Spinal cord (tissue), 10 donors: ENCODE data around the gene GABPB2. TPM values are rescaled to one million over a fixed set of nuclear protein-coding genes. Genes with fewer than 3 reads are reported as not detected.

Experiments
- DNase-seq, 6 donors: peaks; one replicate each; pipeline versions ENCODE4 v3.0.0 to v3.0.0-alpha.2; 2013 to 2015; ENCODE audit warnings: low spot score in 6 of 6, low read depth in 4 of 6
- H3K27ac ChIP-seq: one replicate; pipeline ENCODE4 v1.5.1; 2013; ENCODE audit warnings: low read depth, low read length, control low read depth
- H3K27me3 ChIP-seq: one replicate; pipeline ENCODE4 v1.6.1; 2013; ENCODE audit warnings: low read length; ENCODE audit not compliant: control insufficient read depth, insufficient read depth
- H3K36me3 ChIP-seq: one replicate; pipeline ENCODE4 v1.6.1; 2013; ENCODE audit warnings: low read length; ENCODE audit not compliant: control insufficient read depth, insufficient read depth
- H3K4me1 ChIP-seq: one replicate; pipeline ENCODE4 v1.6.1; 2013; ENCODE audit warnings: low read length; ENCODE audit not compliant: control insufficient read depth, insufficient read depth
- H3K4me3 ChIP-seq: one replicate; pipeline ENCODE4 v1.5.1; 2013; ENCODE audit warnings: low read depth, low read length, control low read depth
- H3K9me3 ChIP-seq: one replicate; pipeline ENCODE4 v1.6.1; 2013; ENCODE audit warnings: low read length; ENCODE audit not compliant: control insufficient read depth, insufficient read depth
- WGBS: methylation state at CpG from one replicate; pipeline ENCODE4 v1.1.5; 2013; ENCODE audit warnings: missing lambda C conversion rate; ENCODE audit not compliant: insufficient coverage; 5-methylcytosine and 5-hydroxymethylcytosine counted together
- polyA plus RNA-seq, 2 donors: library from polyadenylated mRNA; unstranded; fragments of 120-200 nt; gene quantifications; one replicate each; pipeline ENCODE4 v1.2.1, GENCODE V29; 2013; ENCODE audit not compliant: insufficient read length in 2 of 2
- total RNA-seq, 2 donors: library from RNA; depleted of rRNA in 1 of 2; stranded (reverse); fragments of 120-200 nt in 1 of 2; fragments of >200 nt in 1 of 2; gene quantifications; one replicate each; pipeline versions ENCODE4 v1.2.3 to v1.2.4, GENCODE V29; 2013 to 2014
- donor health status: healthy.

GABPB2 gene
- total and polyA plus RNA-seq, 4 donors, result 6.2 to 18.1 (median 13.6) TPM

DNA sequence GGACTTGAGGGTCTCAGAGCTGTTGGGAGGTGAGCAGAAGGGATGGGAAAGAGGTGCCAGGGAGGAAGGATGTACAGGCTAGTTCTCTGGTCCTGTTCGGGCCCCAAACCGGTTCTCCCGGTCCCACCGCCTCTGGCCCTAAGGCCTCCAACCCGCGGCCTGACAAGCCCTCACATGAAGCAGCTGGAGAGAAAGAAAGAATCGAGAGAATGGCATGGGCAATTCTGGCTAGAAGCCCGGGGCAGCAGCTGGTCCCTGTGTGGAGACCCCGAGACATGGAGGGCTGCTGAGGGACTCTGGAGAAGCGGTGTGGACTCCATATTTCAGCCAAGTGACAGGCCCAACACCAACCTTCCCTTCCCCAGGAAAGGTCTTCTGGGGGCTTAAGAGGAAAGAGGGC, 11.9 kb upstream of the GABPB2 start:
- Histone ChIP-seq H3K9me3 (no peaks in the 10 kb centered on the region), H3K4me1 (peaks cover 38% of the 10 kb centered on the region), H3K27me3 (no peaks in the 10 kb centered on the region), H3K4me3 (peak overlapping the region; percentile 94), H3K36me3 (peaks cover 40% of the 10 kb centered on the region), H3K27ac (peak overlapping the region; percentile 98)
- peak in 3 of 6 donors; percentile 39 to 77 (median 75) for DNase-seq
- 0% methylated on average over 8 of the region's 10 CpGs for WGBS

DNA sequence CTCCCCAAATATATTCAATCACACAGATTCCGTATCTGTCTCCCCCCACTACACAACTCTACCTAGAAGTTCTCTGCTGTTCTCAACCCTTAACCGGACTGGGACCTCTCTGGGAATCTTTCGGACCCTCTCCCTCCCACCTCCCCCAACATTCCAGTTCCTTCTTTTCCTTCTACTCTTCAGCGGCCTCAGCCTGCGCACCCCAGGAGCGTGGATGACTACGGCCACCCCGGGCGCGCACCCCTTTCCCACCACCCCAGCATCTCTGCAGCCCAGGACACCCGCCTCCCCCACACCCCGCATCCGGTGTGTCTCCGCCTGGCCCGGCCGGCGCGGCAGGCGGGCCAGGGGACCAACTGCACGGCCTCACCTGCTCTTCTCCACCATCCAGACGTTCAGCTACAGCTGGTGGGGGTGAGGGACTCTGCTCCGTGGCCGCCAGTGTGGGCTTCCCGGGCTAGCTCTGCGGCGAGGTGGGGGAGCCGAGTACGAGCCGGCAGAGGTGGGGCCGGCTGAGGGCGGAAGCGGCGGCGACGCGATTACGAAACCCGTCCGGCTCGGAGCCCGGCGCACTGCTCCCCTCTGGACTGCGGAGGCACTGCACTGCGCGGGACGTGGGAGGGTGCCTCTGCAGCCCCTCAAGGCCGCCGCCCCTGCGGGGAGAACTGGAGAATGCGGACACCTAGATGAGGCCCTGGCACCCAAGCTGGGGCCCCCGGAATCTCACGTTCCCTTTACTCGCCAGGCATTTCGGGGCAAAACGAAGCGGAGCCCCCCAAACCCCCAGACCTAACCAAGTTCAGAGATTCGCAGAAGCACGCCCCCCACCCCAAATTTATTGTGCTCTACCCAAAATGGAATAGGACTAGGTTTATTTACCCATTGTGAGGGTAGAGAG, 11.2 kb upstream of the GABPB2 start, which contains the start of gene CDC42SE1:
CDC42SE1 (minus strand) TSS at position 514 of the 898 bp plus-strand sequence. CDS start 3,892 bp downstream, outside the sequence.
- DNase-seq, result peak in 4 of 6 donors; percentile 77 to 96 (median 88)
- peak within 1 kb of the TSS; percentile 94 for H3K4me3 ChIP-seq
- H3K4me1 ChIP-seq, result peaks cover 41% of the 10 kb centered on the region
- H3K9me3 ChIP-seq, result no peaks in the 10 kb centered on the region
- 0% methylated on average over 53 of the region's 58 CpGs for WGBS
- peak within 1 kb of the TSS; percentile 98 for H3K27ac ChIP-seq
- H3K27me3 ChIP-seq, result no peaks in the 10 kb centered on the region
- H3K36me3 ChIP-seq, result peaks cover 33% of the 10 kb centered on the region

DNA sequence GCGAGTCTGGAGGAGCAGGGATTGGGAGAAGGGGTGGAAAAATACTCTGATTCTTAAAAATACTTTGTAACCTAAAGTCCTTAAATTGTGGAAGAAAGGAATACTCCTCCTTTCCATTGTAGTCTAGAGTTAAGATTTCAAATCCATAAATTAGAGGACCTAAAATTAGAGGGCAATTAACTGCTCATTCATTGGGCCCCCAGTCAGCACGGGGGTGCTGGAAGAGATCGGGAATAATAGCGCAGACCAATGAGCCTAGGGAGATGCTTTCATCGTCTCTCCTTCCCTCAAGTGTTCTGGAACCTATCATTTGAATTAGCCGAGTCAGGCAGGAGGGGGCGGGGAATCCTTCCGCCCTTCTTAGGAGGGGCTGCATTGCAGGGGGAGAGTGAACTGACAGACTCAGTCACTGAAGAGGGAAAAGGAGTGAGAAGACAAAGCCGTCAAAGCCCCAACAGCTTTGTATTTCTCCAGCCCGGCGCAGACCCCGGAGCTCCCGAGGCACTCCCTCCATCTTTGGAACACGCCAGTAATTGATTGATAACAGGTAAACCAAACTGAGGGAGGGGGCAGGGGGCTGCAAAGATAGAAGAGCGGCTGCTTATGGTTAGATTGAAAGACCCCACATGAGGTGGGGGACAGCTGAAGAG, 10.4 kb upstream of the GABPB2 start, which contains the start of gene MLLT11:
MLLT11 (plus strand) TSS at position 391 of the 650 bp plus-strand sequence. CDS start 6,828 bp downstream, outside the sequence.
- Histone ChIP-seq H3K27me3 (no peaks in the 10 kb centered on the region), H3K9me3 (no peaks in the 10 kb centered on the region), H3K36me3 (peaks cover 25% of the 10 kb centered on the region), H3K4me1 (peaks cover 41% of the 10 kb centered on the region), H3K4me3 (peak within 1 kb of the TSS; percentile 94), H3K27ac (peak within 1 kb of the TSS; percentile 98)
- 0% methylated on average over 9 of the region's 15 CpGs for WGBS
- peak in 5 of 6 donors; percentile 85 to 99 (median 87) for DNase-seq

DNA sequence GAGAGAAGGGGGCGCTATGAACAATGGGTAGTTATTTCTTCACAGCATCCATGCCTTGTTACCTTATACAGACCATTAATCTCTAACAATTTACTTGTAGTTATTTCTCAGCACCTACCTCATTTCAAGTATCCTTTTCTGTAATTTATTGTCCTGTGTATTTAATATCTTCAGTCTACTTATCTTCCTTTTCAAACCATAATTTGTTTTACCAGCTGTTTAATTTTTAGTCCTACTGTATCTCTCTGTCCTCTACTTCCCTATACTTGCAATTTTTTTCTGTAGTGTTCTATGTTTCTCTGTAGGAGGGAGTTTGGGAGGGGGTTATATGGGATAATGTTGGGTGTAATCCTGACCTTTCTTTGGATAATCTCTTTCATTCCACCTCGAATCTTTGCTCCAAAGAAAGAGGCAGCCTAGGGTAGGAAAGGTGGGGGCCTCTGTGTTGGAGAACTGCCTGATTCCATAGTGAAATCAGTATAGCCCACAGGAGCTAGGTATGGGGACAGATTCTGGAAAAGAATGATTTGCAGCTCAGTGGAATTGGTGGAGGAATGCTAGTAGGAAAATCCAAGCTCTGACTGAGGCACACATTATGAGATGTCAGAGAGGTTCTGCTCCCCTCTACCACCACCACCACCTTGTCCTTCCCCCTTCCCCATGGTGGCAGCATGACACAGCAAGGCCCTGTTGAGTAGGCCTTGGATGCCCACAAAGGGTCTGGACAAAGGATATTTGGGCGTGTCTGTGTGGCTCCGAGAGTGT, 9.7 kb upstream of the GABPB2 start:
- peaks cover 41% of the 10 kb centered on the region for H3K4me1 ChIP-seq
- H3K27ac ChIP-seq, result peak overlapping the region; percentile 98
- H3K4me3 ChIP-seq, result peak overlapping the region; percentile 94
- no peaks in the 10 kb centered on the region for H3K27me3 ChIP-seq
- WGBS, result no CpG with 5 or more reads among the region's 4 CpGs
- H3K36me3 ChIP-seq, result peaks cover 20% of the 10 kb centered on the region
- H3K9me3 ChIP-seq, result no peaks in the 10 kb centered on the region
- peak in 2 of 6 donors; percentile 66 to 85 for DNase-seq

DNA sequence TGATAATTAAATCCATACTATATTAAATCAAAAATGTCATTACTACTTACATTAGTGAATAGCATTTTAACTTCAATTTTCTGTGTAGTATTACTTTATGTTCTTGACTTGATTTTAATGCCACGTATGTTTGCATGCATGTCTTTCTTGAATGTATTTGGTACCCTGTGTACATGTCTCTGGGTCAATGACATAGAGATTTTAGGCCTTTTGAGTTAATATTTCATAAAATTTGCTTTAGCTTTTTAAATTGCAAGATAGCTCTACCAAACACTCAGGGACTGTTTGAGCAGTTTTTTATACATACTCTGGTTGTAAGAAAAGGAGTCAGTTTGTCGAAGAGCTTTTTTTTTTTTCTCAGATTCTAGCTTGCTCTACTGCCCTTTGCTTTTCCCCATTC, 8.9 kb upstream of the GABPB2 start:
- Histone ChIP-seq H3K27ac (peak overlapping the region; percentile 98), H3K27me3 (no peaks in the 10 kb centered on the region), H3K4me3 (peak overlapping the region; percentile 94), H3K4me1 (peaks cover 41% of the 10 kb centered on the region), H3K36me3 (peaks cover 20% of the 10 kb centered on the region), H3K9me3 (no peaks in the 10 kb centered on the region)
- no CpG with 5 or more reads among the region's 2 CpGs for WGBS
- DNase-seq, result peak in 1 of 6 donors; percentile 40

DNA sequence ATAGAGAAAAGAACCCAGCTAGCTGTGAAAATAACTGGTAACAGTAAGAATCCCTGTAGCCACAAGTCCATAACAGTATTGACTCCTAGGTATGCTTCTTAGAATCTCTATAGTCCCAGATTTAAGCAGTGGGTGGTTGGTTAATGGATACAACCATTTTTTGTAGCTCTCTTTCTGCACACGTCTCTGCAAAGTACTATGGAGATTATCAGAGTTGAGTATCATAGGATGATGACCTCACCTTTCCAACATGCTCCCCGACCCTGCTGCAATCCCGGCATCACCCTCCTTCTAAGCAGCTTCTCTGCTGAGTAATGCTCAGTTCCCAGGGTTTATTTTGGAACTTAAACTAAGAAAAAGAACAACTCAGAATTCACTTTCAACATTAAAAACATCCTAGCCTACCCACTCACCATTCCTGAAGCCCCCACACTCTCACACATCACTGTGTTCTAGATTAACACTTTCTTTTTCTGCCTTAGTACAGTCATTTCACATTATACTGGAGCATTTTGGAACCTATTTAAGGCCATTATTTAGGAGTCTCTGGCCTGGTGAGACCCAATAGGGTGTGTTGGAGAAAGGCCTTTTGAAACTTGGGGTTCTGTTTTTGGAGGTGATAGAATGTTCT, 7.7 kb upstream of the GABPB2 start:
- Histone ChIP-seq H3K9me3 (no peaks in the 10 kb centered on the region), H3K36me3 (peaks cover 15% of the 10 kb centered on the region), H3K4me3 (no peak overlapping the region), H3K4me1 (peaks cover 31% of the 10 kb centered on the region), H3K27me3 (no peaks in the 10 kb centered on the region), H3K27ac (no peak overlapping the region)
- 80% methylated on average over 2 of the region's 3 CpGs for WGBS
- no peak for DNase-seq

DNA sequence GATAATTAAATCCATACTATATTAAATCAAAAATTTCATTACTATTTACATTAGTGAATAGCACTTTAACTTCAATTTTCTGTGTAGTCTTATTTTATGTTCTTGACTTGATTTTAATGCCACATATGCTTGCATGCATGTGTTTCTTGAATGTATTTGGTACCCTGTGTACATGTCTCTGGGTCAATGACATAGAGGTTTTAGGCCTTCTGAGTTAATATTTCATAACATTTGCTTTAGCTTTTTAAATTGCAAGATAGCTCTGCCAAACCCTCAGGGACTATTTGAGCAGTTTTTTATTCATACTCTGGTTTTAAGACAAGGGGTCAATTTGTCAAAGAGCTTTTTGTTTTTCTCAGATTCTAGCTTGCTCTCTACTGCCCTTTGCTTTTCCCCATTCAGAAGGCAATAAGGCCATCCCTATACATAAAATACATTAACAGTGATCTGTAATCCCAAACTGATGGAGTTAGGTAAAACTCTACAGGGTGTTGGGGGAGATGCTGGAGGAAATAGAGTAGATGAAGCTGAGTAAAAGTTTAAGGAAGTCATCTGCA, 5.4 kb upstream of the GABPB2 start:
- H3K27me3 ChIP-seq, result no peaks in the 10 kb centered on the region
- no peaks in the 10 kb centered on the region for H3K9me3 ChIP-seq
- H3K4me3 ChIP-seq, result no peak overlapping the region
- H3K4me1 ChIP-seq, result peaks cover 27% of the 10 kb centered on the region
- peak overlapping the region; percentile 7 for H3K27ac ChIP-seq
- peaks cover 25% of the 10 kb centered on the region for H3K36me3 ChIP-seq
- DNase-seq, result no peak

DNA sequence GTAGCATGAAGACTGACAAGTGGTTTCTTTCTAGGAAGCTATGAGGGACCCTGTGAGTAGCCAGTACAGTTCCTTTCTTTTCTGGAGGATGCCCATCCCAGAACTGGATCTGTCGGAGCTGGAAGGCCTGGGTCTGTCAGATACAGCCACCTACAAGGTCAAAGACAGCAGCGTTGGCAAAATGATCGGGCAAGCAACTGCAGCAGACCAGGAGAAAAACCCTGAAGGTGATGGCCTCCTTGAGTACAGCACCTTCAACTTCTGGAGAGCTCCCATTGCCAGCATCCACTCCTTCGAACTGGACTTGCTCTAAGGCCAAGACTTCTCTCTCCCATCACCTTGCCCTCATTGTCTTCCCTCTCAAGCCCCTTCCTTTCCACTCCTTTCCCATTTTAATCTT, 3.4 kb upstream of the GABPB2 start:
- WGBS, result 92% methylated on average over 4 of the region's 4 CpGs
- Histone ChIP-seq H3K4me3 (no peak overlapping the region), H3K27ac (no peak overlapping the region), H3K36me3 (peaks cover 25% of the 10 kb centered on the region), H3K27me3 (no peaks in the 10 kb centered on the region), H3K4me1 (peaks cover 43% of the 10 kb centered on the region), H3K9me3 (no peaks in the 10 kb centered on the region)
- DNase-seq, result no peak

DNA sequence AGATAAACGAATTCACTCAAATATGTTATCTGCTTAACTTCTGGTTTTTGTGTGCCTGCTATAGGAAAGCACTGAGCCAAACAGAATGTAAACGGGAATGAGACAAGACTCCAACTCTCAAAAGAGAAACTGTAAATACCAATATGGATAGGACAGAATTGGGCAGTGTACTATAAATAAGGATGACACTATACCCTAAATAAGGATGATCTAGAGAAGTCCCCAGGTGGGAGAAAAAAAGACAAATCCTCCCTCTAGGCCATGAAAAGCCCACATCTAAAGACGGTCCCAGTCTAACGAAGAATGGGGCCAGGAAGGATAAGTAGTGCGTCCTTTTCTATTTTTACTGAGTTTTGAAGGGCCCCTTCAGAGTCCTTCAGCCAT, 1.5 kb upstream of the GABPB2 start:
- Histone ChIP-seq H3K27ac (peak overlapping the region; percentile 100), H3K9me3 (no peaks in the 10 kb centered on the region), H3K4me1 (peaks cover 32% of the 10 kb centered on the region), H3K27me3 (no peaks in the 10 kb centered on the region), H3K36me3 (peaks cover 25% of the 10 kb centered on the region), H3K4me3 (no peak overlapping the region)
- no peak for DNase-seq
- WGBS, result 100% methylated on average over 1 of the region's 5 CpGs
